Upper lobe of left lung (tissue), 6 donors: ENCODE measurements around the gene RFTN2. TPM values are rescaled to one million over a fixed set of nuclear protein-coding genes. Genes with fewer than 3 reads are reported as not detected.
A peak's percentile ranks its signal among the peaks of the same experiment; 100 is the strongest.

Source experiments
- ATAC-seq, 2 donors: fragments of 200-7000 bp; cut with Tn5 transposase; one replicate each; pipeline ENCODE4 v1.9.1; 2022; ENCODE audit warnings: mild to moderate bottlenecking in 2 of 2, moderate library complexity in 2 of 2; ENCODE audit not compliant: low FRiP score in 2 of 2
- DNase-seq, 2 donors: peaks; one replicate each; pipeline ENCODE4 v3.0.0-alpha.2; 2019 to 2020
- H3K27ac ChIP-seq, 4 donors: fragments of 200-600 bp; sonication (generic); one replicate each; pipeline ENCODE4 v1.5.1; 2016 to 2019
- H3K27me3 ChIP-seq, 4 donors: fragments of 200-600 bp; sonication (generic); one replicate each; pipeline ENCODE4 v1.5.1; 2017 to 2019
- H3K36me3 ChIP-seq, 4 donors: fragments of 200-600 bp; sonication (generic); one replicate each; pipeline ENCODE4 v1.5.1; 2016 to 2019
- H3K4me1 ChIP-seq, 4 donors: fragments of 200-600 bp; sonication (generic); one replicate each; pipeline ENCODE4 v1.5.1; 2018 to 2019
- H3K4me3 ChIP-seq, 4 donors: fragments of 200-600 bp; sonication (generic); one replicate each; pipeline ENCODE4 v1.5.1; 2017 to 2019; ENCODE audit warnings: mild to moderate bottlenecking in 2 of 4, moderate library complexity in 1 of 4
- H3K9me3 ChIP-seq, 4 donors: fragments of 200-600 bp; sonication (generic); one replicate each; pipeline ENCODE4 v1.5.1; 2018 to 2019
- CTCF ChIP-seq, 6 experiments: fragments of 450-650 bp in 4 of 6; fragments of 200-600 bp in 2 of 6; sonication (generic) in 2 of 6; IDR thresholded peaks; one replicate each; pipeline ENCODE4 v1.5.1; 2016 to 2019; ENCODE audit warnings: antibody characterized with exemption in 6 of 6
- EP300 ChIP-seq, 4 donors: sonication (generic); formaldehyde crosslinking; IDR thresholded peaks; one replicate each; pipeline ENCODE4 v1.5.1; 2017; ENCODE audit warnings: antibody characterized with exemption in 4 of 4, control low read depth in 2 of 4
- POLR2A ChIP-seq, 4 donors: fragments of 450-650 bp; IDR thresholded peaks; one replicate each; pipeline ENCODE4 v1.5.1; 2016 to 2017; ENCODE audit warnings: antibody characterized with exemption in 4 of 4, mild to moderate bottlenecking in 2 of 4
- POLR2AphosphoS5 ChIP-seq, 2 donors: sonication (generic); formaldehyde crosslinking; IDR thresholded peaks; one replicate each; pipeline ENCODE4 v1.5.1; 2017; ENCODE audit warnings: antibody characterized with exemption in 2 of 2
- WGBS, 2 donors: methylation state at CpG; one replicate each; pipeline ENCODE4 v1.1.5; 2017 to 2018; 5-methylcytosine and 5-hydroxymethylcytosine counted together
- total RNA-seq, 6 donors: library from RNA; depleted of rRNA in 4 of 6; stranded (reverse); fragments of >200 nt in 4 of 6; gene quantifications; one replicate each; pipeline versions ENCODE4 v1.1.0 to v1.2.1, GENCODE V29; 2016 to 2021
- donor health status: DM: no; HTN: no; CAD: no; lungs with moderate emphysema.
- donor health status: DM: no; HTN: yes; CAD: no; lungs with severe emphysema.

Gene RFTN2
- total RNA-seq, 6 donors from 2014 or later: 1.0 to 7.0 (median 2.8) TPM

- peaks cover 29 to 46% (median 32%) of the 10 kb centered on the region in 4 donors for H3K4me1 ChIP-seq
- 50 to 53% methylated on average over 2 of the region's 2 CpGs for WGBS, 2 donors
- no peaks in the 10 kb centered on the region for H3K27me3 ChIP-seq
- H3K27ac ChIP-seq: no peak overlapping the region
- H3K4me3 ChIP-seq: no peak overlapping the region
- TF ChIP-seq POLR2AphosphoS5 (IDR thresholded peaks at IDR 0.05) (no peak), EP300 (IDR thresholded peaks at IDR 0.05) (no peak), CTCF (IDR thresholded peaks at IDR 0.05) (no peak), POLR2A (IDR thresholded peaks at IDR 0.05) (no peak)
- H3K9me3 ChIP-seq: no peaks in the 10 kb centered on the region
- no peak for DNase-seq
- H3K36me3 ChIP-seq: peaks cover 0 to 7% (median 0%) of the 10 kb centered on the region in 4 donors
- no peak for ATAC-seq
Observed at GRCh38 chr2:197708331-197708730, 32.9 kb upstream of the RFTN2 start.

GRCh38 chr2:197707316-197708213 is 32.2 kb upstream of the RFTN2 start:
- TF ChIP-seq POLR2A (IDR thresholded peaks at IDR 0.05): no peak
- peak; percentile 43 to 67 (median 62) for TF ChIP-seq CTCF (IDR thresholded peaks at IDR 0.05)
- Histone ChIP-seq H3K36me3 (peaks cover 0 to 7% (median 0%) of the 10 kb centered on the region in 4 donors), H3K9me3 (no peaks in the 10 kb centered on the region), H3K4me3 (peak overlapping the region in 3 of 4 donors; percentile 4 to 98 (median 61)), H3K4me1 (peaks cover 29 to 46% (median 32%) of the 10 kb centered on the region in 4 donors), H3K27ac (no peak overlapping the region), H3K27me3 (no peaks in the 10 kb centered on the region)
- DNase-seq (no peak), ATAC-seq (no peak)
- 9 to 13% methylated on average over 4 of the region's 4 CpGs for WGBS, 2 donors

GRCh38 chr2:197706839-197707207 is 31.4 kb upstream of the RFTN2 start:
- peaks cover 29 to 46% (median 32%) of the 10 kb centered on the region in 4 donors for H3K4me1 ChIP-seq
- H3K9me3 ChIP-seq: no peaks in the 10 kb centered on the region
- peak overlapping the region in 3 of 4 donors; percentile 61 to 98 (median 65) for H3K4me3 ChIP-seq
- WGBS, 2 donors: 55 to 68% methylated on average over 5 of the region's 5 CpGs
- no peak for ATAC-seq
- H3K27me3 ChIP-seq: no peaks in the 10 kb centered on the region
- H3K36me3 ChIP-seq: peaks cover 0 to 4% (median 0%) of the 10 kb centered on the region in 4 donors
- no peak overlapping the region for H3K27ac ChIP-seq
- no peak for TF ChIP-seq EP300 (IDR thresholded peaks at IDR 0.05)
- TF ChIP-seq POLR2A (IDR thresholded peaks at IDR 0.05): no peak
- TF ChIP-seq POLR2AphosphoS5 (IDR thresholded peaks at IDR 0.05): no peak
- TF ChIP-seq CTCF (IDR thresholded peaks at IDR 0.05): no peak
- no peak for DNase-seq

GRCh38 chr2:197705912-197706838 is 30.8 kb upstream of the RFTN2 start:
- H3K27me3 ChIP-seq: no peaks in the 10 kb centered on the region
- 18 to 28% methylated on average over 22 to 34 of the region's 38 CpGs for WGBS, 2 donors
- peak overlapping the region; percentile 61 to 98 (median 79) for H3K4me3 ChIP-seq
- H3K4me1 ChIP-seq: peaks cover 29 to 46% (median 32%) of the 10 kb centered on the region in 4 donors
- peak in 1 of 2 donors; percentile 26 for ATAC-seq
- H3K36me3 ChIP-seq: no peaks in the 10 kb centered on the region
- no peaks in the 10 kb centered on the region for H3K9me3 ChIP-seq
- TF ChIP-seq EP300 (IDR thresholded peaks at IDR 0.05) (no peak), POLR2AphosphoS5 (IDR thresholded peaks at IDR 0.05) (no peak)
- H3K27ac ChIP-seq: peak overlapping the region; percentile 74 to 84 (median 81)
- DNase-seq: peak in 1 of 2 donors; percentile 35
